GM18505 (cell line): ENCODE results near the gene HJV.
"Not testable (repeated sequence)": the region's sequence is repeated elsewhere in the genome, so short reads cannot be mapped to it uniquely, and the experiment has no call there.

Source experiments
- ATAC-seq: cut with Tn5 transposase; IDR thresholded peaks from one replicate; pipeline ENCODE4 v1.9.1; 2021; ENCODE audit not compliant: unreplicated experiment
- POLR2A ChIP-seq: IDR thresholded peaks from 4 replicates; pipeline ENCODE4 v1.6.1; 2011; ENCODE audit warnings: borderline replicate concordance; ENCODE audit not compliant: insufficient read depth, insufficient read length; ENCODE audit errors: extremely low read depth

Gene HJV

DNA sequence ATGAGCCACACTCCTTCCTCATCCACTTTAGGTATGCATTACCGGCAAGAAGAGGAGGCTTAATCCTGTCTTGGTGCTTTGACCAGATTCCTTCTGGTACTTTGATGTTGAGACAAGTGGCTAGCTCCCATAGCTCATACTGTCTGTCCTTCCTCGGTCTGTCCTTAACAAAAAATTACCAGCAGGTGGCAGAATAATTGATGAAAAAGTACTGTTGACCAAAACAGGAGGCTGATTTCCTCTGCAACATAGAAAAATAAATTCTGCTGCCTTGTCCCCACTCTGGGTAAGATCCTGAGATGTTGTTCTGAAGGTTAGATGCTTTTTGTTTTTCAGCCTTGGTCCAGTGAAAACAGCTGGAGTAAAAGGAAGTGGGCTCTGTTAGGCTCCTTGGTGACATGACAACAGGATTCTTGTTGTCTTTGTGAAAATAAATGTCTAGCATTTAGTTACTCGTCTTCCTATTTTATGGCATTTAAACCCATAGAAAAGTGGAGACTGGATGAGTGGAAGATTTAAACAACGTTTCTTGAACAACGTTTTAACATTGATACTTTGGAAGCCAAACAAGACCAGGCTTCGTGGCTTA, 11.2 kb upstream of the HJV start:
- ATAC-seq, result no peak
- TF ChIP-seq POLR2A, result no peak

GRCh38 chr1:146031476-146031875, 9.9 kb upstream of the HJV start:
- TF ChIP-seq POLR2A, result no peak
- no peak for ATAC-seq

GRCh38 chr1:146029117-146029516, 7.6 kb upstream of the HJV start:
- no peak for ATAC-seq
- no peak for TF ChIP-seq POLR2A

GRCh38 chr1:146026650-146027049, 5.1 kb upstream of the HJV start:
- not testable (repeated sequence) for ATAC-seq

DNA sequence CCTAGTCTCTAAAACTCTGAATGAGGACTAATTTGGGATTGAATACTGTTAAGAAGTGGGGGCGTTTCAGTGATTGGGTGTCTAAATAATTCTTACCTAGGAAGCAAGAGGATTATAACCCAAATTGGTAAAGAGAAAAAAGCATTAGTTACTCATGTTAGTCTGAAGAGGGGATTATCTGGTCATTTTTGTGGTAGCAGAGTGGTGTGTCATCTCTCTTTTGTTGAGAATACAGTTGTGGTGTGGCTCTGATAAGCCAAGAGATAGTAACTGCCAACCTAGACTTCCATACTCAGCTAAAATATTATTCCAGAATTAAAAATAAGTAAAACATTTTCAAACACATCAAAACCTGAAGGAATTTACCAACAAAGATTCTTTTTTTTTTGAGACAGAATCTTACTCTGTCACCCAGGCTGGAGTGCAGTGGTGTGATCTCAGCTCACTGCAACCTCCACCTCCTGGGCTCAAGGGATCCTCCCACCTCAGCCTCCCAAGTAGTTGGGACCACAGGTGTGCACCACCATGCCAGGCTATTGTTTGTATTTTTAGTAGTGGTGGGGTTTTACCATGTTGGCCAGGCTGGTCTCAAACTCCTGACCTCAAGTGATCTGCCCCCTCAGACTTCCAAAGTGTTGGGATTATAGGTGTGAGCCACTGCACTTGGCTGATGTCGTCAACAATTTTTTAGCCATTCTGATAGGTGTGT, 4.4 kb upstream of the HJV start:
- ATAC-seq, result not testable (repeated sequence)

DNA sequence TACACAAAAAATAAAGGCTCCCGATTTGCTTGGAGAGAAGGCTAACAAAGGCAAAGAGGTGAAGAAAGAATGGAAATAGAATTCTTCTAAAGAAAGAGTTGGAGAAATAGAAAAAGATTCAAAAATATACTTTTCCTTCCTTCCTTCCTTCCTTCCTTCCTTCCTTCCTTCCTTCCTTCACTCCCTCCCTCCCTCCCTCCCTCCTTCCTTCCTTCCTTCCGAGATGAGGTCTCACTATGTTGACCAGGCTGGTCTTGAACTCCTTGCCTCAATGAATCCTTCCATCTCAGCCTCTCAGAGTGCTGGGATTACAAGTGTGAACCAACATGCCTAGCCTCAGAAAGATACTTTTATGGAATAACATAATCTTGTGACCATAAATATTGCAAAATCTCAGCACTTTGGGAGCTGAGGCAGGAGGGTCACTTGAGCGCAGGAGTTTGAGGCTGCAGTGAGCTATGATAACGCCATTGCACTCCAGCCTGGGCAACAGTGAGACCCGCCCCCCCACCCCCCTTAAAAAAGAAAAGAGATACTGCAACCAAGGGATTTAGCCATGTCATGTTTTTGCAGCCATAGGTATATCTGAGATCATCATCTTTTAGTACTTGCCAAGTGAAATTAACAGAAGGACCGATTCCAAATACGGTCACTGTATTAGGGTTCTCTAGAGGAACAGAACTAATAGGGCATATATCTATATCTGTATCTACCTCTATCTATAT, 1.0 kb upstream of the HJV start:
- ATAC-seq, result no peak
- no peak for TF ChIP-seq POLR2A

DNA sequence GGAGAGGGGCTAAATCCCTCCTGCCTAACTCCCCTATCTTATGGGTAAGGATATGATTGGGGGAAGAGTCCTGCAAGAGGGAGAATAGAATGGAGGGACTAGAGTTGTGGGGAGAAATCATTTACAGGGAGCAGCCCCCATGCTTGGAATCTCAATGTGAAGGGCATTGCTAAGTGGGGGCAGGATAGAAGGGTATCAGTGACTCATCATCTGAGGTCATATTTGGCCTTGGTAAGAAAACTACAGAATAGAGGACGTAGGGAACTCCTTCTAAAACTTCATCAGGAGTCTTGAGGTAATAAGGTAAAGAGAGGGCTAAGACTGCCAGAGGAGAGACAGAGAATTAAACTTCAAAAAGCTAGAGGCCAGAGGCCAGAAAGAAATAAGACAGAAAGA, 487 bp downstream of the HJV start:
- no peak for TF ChIP-seq POLR2A

GRCh38 chr1:146020058-146021049, 1.2 kb downstream of the HJV start:
- ATAC-seq, result no peak
- TF ChIP-seq POLR2A, result no peak

More for the DNA sequence above, 487 bp downstream of the HJV start:
- no peak for ATAC-seq

DNA sequence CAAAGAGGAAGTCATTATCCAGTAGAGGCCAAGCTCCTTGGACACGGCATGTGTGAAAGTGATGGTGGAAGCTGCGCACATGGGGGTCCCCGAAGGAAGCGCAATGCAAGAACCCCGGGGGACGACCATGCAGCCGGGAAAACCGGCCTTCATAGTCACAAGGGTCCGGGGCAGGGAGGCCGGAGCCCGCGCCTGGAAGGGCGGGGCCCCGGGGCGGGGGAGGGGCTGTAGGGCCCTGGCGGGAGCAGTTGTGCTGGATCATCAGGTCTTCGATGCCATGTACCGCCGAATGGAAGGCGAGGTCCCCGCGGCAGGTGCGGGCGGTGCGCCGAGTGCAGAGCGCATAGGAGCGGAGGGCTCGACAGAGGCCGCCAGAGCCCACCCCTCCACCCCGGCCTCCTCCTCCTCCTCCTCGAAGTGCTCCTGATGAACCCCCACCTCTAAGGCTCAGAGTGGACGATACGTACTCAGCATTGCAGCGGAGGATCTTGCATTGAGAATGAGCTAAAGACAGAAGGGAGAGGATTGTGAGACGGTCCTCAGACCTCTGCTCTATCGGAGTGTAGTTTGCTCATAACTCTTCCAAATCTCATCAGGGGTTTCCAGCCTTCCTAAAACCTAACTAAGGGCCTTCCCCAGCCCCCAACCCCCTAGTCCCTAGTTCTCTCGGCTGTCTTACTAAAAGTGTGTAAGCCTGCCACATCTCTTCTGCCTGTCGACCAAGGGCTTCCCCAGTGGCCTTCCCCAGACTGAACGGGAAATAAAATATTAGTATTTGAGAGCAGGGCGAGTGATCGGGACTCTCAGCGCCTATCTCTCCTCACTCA, 2.1 kb downstream of the HJV start:
- no peak for ATAC-seq
- no peak for TF ChIP-seq POLR2A

DNA sequence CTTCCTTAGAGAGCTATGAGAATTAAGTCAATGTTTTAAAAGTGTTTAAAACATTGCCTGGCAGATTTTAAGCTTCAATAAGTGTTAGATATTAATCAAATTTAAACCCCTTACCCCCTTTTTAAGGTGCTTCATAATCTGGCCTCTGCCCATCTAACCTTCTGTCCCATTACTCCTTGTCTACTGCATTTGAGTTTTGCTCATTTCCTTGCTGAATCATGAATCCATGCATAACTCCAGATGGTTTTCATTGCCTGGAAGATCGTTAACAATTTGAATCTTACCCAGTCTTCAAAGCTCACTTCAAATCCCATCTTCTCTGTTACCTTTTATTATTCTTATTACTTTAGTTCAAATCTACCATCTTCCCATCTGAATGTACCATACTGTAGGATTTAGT, 4.6 kb downstream of the HJV start:
- ATAC-seq, result no peak
- no peak for TF ChIP-seq POLR2A

DNA sequence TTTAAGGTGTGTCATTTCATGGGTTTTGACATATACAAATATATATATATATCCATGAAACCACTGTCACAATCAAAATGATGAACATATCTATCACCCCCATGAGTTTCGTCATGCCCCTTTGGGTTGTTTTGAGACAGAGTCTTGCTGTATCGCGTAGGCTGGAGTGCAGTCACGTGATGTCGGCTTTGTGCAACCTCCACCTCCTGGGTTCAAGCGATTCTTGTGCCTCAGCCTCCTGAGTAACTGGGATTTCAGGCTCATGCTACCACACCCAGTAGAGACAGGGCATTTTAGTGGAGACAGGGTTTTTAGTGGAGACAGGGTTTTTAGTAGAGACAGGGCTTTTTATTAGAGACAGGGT, 8.0 kb downstream of the HJV start:
- TF ChIP-seq POLR2A, result no peak
- ATAC-seq, result no peak

DNA sequence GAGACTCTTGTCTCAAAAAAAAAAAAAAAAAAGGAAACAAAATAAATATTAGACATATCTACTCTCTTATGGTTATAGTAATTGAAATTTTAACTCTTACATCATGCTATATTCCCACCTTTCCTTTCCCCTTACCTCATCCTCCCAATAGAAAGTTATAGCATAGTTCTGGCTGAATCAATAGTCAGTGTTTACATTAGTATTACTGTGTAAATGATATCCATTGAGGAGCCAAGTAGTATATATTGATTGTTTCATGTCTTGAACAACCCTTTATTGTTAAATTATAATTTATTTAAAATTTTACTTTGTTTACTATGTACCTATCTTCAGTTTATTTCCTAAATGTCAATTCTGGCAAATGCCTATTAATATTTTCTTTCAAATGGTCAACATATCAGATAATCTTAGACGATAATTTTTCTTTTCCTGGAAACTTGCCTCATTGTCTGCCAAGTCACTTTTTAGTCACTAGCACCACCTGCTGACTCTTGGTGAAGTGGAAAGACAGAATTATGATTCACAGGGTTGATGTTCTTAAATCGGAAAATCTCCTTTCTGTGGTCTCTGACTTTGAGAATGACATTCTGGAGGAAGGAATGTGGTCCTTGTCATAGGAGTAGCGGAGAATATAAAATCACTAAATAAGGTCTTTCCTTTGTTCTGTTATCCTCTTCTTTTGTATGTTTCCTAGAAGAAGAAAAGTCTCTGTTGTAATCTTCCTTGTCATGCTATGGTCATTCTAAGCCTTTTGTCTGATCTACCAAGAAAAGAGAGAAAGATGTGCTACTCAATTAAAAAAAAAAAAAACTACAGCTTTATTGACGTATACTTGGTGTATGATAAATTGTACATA, 8.6 kb downstream of the HJV start:
- ATAC-seq, result no peak
- TF ChIP-seq POLR2A, result no peak

- no peak for ATAC-seq
- TF ChIP-seq POLR2A, result no peak
Measured at GRCh38 chr1:146010126-146010738, 11.3 kb downstream of the HJV start.
